ENCODE measurements around the gene CD7. TPM values are rescaled to one million over a fixed set of nuclear protein-coding genes. Genes with fewer than 3 reads are reported as not detected.

Gene CD7
- polyA plus RNA-seq, 1 of the 3 experiments (the other 2 are of a cell fraction): 0.07 TPM

- POLR2A ChIA-PET: no interaction called here
- TF ChIP-seq POLR2AphosphoS5 (IDR thresholded peaks at IDR 0.05; ENCODE audit: low read depth, low read length) (no peak), CHD2 (IDR thresholded peaks at IDR 0.05; ENCODE audit: low read length, partially characterized antibody) (no peak), PBX3 (IDR thresholded peaks at IDR 0.05) (no peak), IRF3 (IDR thresholded peaks at IDR 0.05; ENCODE audit: low read depth, low read length) (no peak), REST (IDR thresholded peaks at IDR 0.05; ENCODE audit: low read depth, low read length) (no peak), RAD21 (IDR thresholded peaks at IDR 0.05; ENCODE audit: low read length) (no peak), CTCF (IDR thresholded peaks at IDR 0.05) (no peak), GATA2 (CRISPR knock-in tag; IDR thresholded peaks at IDR 0.05) (no peak), FOSL2 (IDR thresholded peaks at IDR 0.05; ENCODE audit: borderline replicate concordance, low read depth) (no peak), NFIC (IDR thresholded peaks at IDR 0.05; ENCODE audit: borderline replicate concordance) (no peak), ZBTB33 (IDR thresholded peaks at IDR 0.05; ENCODE audit: borderline replicate concordance, low read depth) (no peak), EP300 (IDR thresholded peaks at IDR 0.05; ENCODE audit: borderline replicate concordance in 1 of 2, low read depth in 1 of 2, low read length in 1 of 2) (no peak), MAX (IDR thresholded peaks at IDR 0.05; ENCODE audit: low read depth) (no peak), NRF1 (IDR thresholded peaks at IDR 0.05; ENCODE audit: low read depth, low read length) (no peak)
- Histone ChIP-seq H3K4me1 (ENCODE audit: control insufficient read depth in 1 of 2, insufficient read depth in 2 of 2, low read depth in 1 of 2, low read length in 1 of 2) (peaks cover 0 to 16% of the 10 kb centered on the region in 2 experiments; a peak in 1 of 4 replicates), H3K9me3 (no peaks in the 10 kb centered on the region), H2AFZ (ENCODE audit: low read depth) (no peak overlapping the region), H3K9me2 (no peaks in the 10 kb centered on the region), H3K27ac (ENCODE audit: low read depth in 2 of 2, low read length in 1 of 2) (no peak overlapping the region), H3K4me2 (no peak overlapping the region), H3K27me3 (ENCODE audit: insufficient read depth) (no peaks in the 10 kb centered on the region; the same call in none of the 2 replicates), H3K4me3 (ENCODE audit: low read depth in 2 of 2, low read length in 1 of 2) (no peak overlapping the region), H4K20me1 (ENCODE audit: insufficient read depth) (no peaks in the 10 kb centered on the region), H3K36me3 (replicated peaks in 1 of 2; ENCODE audit: control insufficient read depth in 1 of 2, insufficient read depth in 2 of 2, low read length in 1 of 2) (no peaks in the 10 kb centered on the region), H3K79me2 (ENCODE audit: insufficient read depth) (no peaks in the 10 kb centered on the region), H3K9ac (no peak overlapping the region), H3F3A (replicated peaks; ENCODE audit: insufficient read depth) (peaks cover 9% of the 10 kb centered on the region)
- CTCF ChIA-PET: interaction anchor here (1.4 to 5.5 kb wide), 4 partner anchors 11 to 197 kb away, joined by 3 to 76 read pairs (median 8); partner anchors contain the start of gene HEXD
- 71% methylated on average over 7 of the region's 7 CpGs for WGBS (ENCODE audit: low lambda C conversion rate)
- DNase-seq: no peak
These were observed 37.4 kb upstream of the CD7 start for GRCh38 chr17:82354804-82355308.

All from SK-N-SH (cell line).